OCI-LY3 (cell line): ENCODE data around the gene TMEM119.

Experiments
- H2AFZ ChIP-seq: fragments of 200-600, 300-600 bp; shearing (Covaris generic); 2 replicates; pipeline ENCODE4 v1.6.0; 2014; ENCODE audit warnings: antibody characterized with exemption, low read depth, low read length
- H3K27ac ChIP-seq: fragments of 200-600, 300-600 bp; sonication (generic); 2 replicates; pipeline ENCODE4 v1.5.1; 2014; ENCODE audit warnings: mild to moderate bottlenecking, low read length, moderate library complexity, mixed read lengths
- H3K27me3 ChIP-seq: fragments of 200-600, 300-600 bp; sonication (generic); 2 replicates; pipeline ENCODE4 v1.6.1; 2014; ENCODE audit warnings: low read depth, low read length, mixed read lengths
- H3K36me3 ChIP-seq: fragments of 200-600, 300-600 bp; sonication (generic); replicated peaks from 2 replicates; pipeline ENCODE3; 2014; ENCODE audit warnings: low read depth, low read length, mixed read lengths
- H3K4me1 ChIP-seq: fragments of 300-600, 200-600 bp; sonication (generic); 2 replicates; pipeline ENCODE4 v1.6.1; 2014; ENCODE audit warnings: low read length, mixed read lengths
- H3K4me2 ChIP-seq: fragments of 200-600, 300-600 bp; sonication (generic); 2 replicates; pipeline ENCODE4 v1.6.1; 2014; ENCODE audit warnings: low read length, mixed read lengths
- H3K4me3 ChIP-seq: fragments of 300-600, 200-600 bp; sonication (generic); 2 replicates; pipeline ENCODE4 v1.5.1; 2014; ENCODE audit warnings: antibody characterized with exemption, mild to moderate bottlenecking, low read length, moderate library complexity
- H3K79me2 ChIP-seq: fragments of 300-600, 200-600 bp; shearing (Covaris generic); 2 replicates; pipeline ENCODE4 v1.6.1; 2014; ENCODE audit warnings: mild to moderate bottlenecking, low read length, mixed read lengths
- H3K9ac ChIP-seq: fragments of 300-600, 200-600 bp; shearing (Covaris generic); 2 replicates; pipeline ENCODE4 v1.6.0; 2014; ENCODE audit warnings: mild to moderate bottlenecking, low read length, moderate library complexity
- H3K9me3 ChIP-seq: fragments of 200-600, 300-600 bp; shearing (Covaris generic); 2 replicates; pipeline ENCODE4 v1.6.1; 2014; ENCODE audit warnings: low read length, mixed read lengths; ENCODE audit not compliant: insufficient read depth
- H4K20me1 ChIP-seq: fragments of 200-600, 300-600 bp; sonication (generic); 2 replicates; pipeline ENCODE4 v1.6.1; 2016; ENCODE audit warnings: low read length, mixed read lengths; ENCODE audit not compliant: insufficient read depth
- EZH2phosphoT487 ChIP-seq: fragments of 200-600 bp; shearing (Covaris generic); IDR thresholded peaks from 2 replicates; pipeline ENCODE4 v1.6.1; 2018; ENCODE audit warnings: antibody characterized with exemption, mixed run types, low read depth
- TF ChIP-seq, protein P1 (sequence below): fragments of 200-600, 300-600 bp; sonication (generic); IDR thresholded peaks from 2 replicates; pipeline ENCODE4 v1.5.1; 2014; ENCODE audit warnings: antibody characterized with exemption, low read length, low read depth

TMEM119 gene

DNA sequence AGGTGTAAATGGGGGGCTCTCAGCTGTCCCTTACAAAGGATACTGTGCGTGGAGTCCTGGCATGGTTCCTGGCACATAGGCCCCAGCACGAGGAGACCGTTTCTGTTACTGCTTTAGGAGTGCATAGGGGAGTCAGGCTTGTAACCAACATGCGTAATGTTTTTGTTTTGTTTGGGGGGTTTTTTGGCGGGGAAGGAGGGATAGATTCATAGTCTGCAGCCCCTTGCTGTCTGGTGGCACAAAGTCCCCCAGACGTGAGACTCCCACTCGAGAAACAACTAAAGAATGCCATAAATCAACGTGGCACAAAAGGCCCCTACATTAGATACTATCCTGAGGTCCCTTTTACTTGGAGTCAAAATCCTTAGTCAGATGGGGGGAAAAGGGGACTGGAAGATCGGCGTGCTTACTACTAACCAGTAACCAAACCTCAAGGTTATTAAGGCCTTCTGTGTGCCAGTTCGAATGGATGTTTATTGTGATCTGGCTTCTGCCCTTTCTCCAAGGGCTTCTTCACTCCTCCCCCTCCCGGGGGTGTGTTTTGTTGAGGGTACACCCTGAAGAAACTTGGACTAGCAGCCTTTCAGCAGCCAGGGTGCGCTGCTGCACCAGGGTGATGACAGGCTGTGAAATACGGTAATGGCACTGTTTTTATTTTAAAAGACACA, 34.6 kb downstream of the TMEM119 start:
- Histone ChIP-seq H3K27me3 (no peaks in the 10 kb centered on the region), H3K4me1 (peaks cover 58% of the 10 kb centered on the region), H3K27ac (peak overlapping the region; percentile 75), H3K4me3 (peak overlapping the region; percentile 91), H4K20me1 (peaks cover 15% of the 10 kb centered on the region), H3K9me3 (no peaks in the 10 kb centered on the region), H3K36me3 (peaks cover 36% of the 10 kb centered on the region), H2AFZ (no peak overlapping the region), H3K4me2 (peak overlapping the region; percentile 91), H3K9ac (peak overlapping the region; percentile 88), H3K79me2 (peaks cover 59% of the 10 kb centered on the region)
- TF ChIP-seq, protein P1, sequence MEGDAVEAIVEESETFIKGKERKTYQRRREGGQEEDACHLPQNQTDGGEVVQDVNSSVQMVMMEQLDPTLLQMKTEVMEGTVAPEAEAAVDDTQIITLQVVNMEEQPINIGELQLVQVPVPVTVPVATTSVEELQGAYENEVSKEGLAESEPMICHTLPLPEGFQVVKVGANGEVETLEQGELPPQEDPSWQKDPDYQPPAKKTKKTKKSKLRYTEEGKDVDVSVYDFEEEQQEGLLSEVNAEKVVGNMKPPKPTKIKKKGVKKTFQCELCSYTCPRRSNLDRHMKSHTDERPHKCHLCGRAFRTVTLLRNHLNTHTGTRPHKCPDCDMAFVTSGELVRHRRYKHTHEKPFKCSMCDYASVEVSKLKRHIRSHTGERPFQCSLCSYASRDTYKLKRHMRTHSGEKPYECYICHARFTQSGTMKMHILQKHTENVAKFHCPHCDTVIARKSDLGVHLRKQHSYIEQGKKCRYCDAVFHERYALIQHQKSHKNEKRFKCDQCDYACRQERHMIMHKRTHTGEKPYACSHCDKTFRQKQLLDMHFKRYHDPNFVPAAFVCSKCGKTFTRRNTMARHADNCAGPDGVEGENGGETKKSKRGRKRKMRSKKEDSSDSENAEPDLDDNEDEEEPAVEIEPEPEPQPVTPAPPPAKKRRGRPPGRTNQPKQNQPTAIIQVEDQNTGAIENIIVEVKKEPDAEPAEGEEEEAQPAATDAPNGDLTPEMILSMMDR: peak; percentile 91
- TF ChIP-seq EZH2phosphoT487: no peak

GRCh38 chr12:108562348-108563135, 35.3 kb downstream of the TMEM119 start, which contains the start of gene ISCU:
TSS of gene ISCU (plus strand) at chr12:108562596. CDS start at chr12:108562623, 27 bp downstream.
- peak within 1 kb of the TSS; percentile 91 for H3K4me2 ChIP-seq
- no peaks in the 10 kb centered on the region for H3K9me3 ChIP-seq
- peaks cover 23% of the 10 kb centered on the region for H4K20me1 ChIP-seq
- H3K27me3 ChIP-seq: no peaks in the 10 kb centered on the region
- H3K4me1 ChIP-seq: peaks cover 51% of the 10 kb centered on the region
- peak within 1 kb of the TSS; percentile 91 for H3K4me3 ChIP-seq
- H2AFZ ChIP-seq: peak within 1 kb of the TSS; percentile 73
- peaks cover 66% of the 10 kb centered on the region for H3K79me2 ChIP-seq
- peak within 1 kb of the TSS; percentile 92 for H3K9ac ChIP-seq
- peaks cover 35% of the 10 kb centered on the region for H3K36me3 ChIP-seq
- peak within 1 kb of the TSS; percentile 89 for H3K27ac ChIP-seq
- no peak for TF ChIP-seq EZH2phosphoT487
- TF ChIP-seq, protein P1: no peak

- peaks cover 45% of the 10 kb centered on the region for H3K4me1 ChIP-seq
- peak overlapping the region; percentile 73 for H2AFZ ChIP-seq
- no peaks in the 10 kb centered on the region for H3K9me3 ChIP-seq
- peaks cover 73% of the 10 kb centered on the region for H3K79me2 ChIP-seq
- peak overlapping the region; percentile 89 for H3K27ac ChIP-seq
- peaks cover 31% of the 10 kb centered on the region for H3K36me3 ChIP-seq
- peak overlapping the region; percentile 91 for H3K4me3 ChIP-seq
- peak overlapping the region; percentile 80 for H3K4me2 ChIP-seq
- peaks cover 28% of the 10 kb centered on the region for H4K20me1 ChIP-seq
- no peak for TF ChIP-seq EZH2phosphoT487
- TF ChIP-seq, protein P1: no peak
- no peaks in the 10 kb centered on the region for H3K27me3 ChIP-seq
- H3K9ac ChIP-seq: peak overlapping the region; percentile 92
These were observed 36.0 kb downstream of the TMEM119 start for GRCh38 chr12:108561852-108562347.
